NCI-H2171 treated with DMSO at 0.1 percent for 48 hours (cell line): ENCODE data around the gene COL3A1.

ENCODE experiments used
- DNase-seq: peaks from one replicate; lab custom pipeline; 2025; lab: John Stamatoyannopoulos, UW

The COL3A1 gene

GRCh38 chr2:189018631-189019030, 44.5 kb downstream of the COL3A1 start:
- no peak for DNase-seq

- no peak for DNase-seq
These were observed 46.0 kb downstream of the COL3A1 start for GRCh38 chr2:189020179-189020578.

- no peak for DNase-seq
These were observed 47.9 kb downstream of the COL3A1 start for GRCh38 chr2:189022053-189022481.

GRCh38 chr2:189022492-189022891, 48.3 kb downstream of the COL3A1 start:
- no peak for DNase-seq

GRCh38 chr2:189024901-189025618, 50.9 kb downstream of the COL3A1 start:
- no peak for DNase-seq

GRCh38 chr2:189037518-189037917, 63.3 kb downstream of the COL3A1 start:
- DNase-seq: no peak

- DNase-seq: no peak
These were observed 71.7 kb downstream of the COL3A1 start for GRCh38 chr2:189045836-189046235.

GRCh38 chr2:189046320-189046719, 72.1 kb downstream of the COL3A1 start:
- DNase-seq: no peak

GRCh38 chr2:189047171-189047888, 73.2 kb downstream of the COL3A1 start:
- DNase-seq: no peak

GRCh38 chr2:189048189-189048588, 74.0 kb downstream of the COL3A1 start:
- DNase-seq: no peak

GRCh38 chr2:189049709-189050164, 75.6 kb downstream of the COL3A1 start:
- no peak for DNase-seq

- DNase-seq: no peak
These were observed 76.1 kb downstream of the COL3A1 start for GRCh38 chr2:189050165-189050712.

- DNase-seq: no peak
These were observed 82.3 kb downstream of the COL3A1 start for GRCh38 chr2:189056200-189057106.

- no peak for DNase-seq
These were observed 83.1 kb downstream of the COL3A1 start for GRCh38 chr2:189057316-189057715.

GRCh38 chr2:189060096-189060642, 86.0 kb downstream of the COL3A1 start:
- no peak for DNase-seq
